Gastrocnemius medialis (tissue), 4 donors: ENCODE results near the gene SLC66A2. TPM values are rescaled to one million over a fixed set of nuclear protein-coding genes. Genes with fewer than 3 reads are reported as not detected.

ENCODE experiments used
- ATAC-seq, 2 donors: fragments of 150-250 bp; one replicate each; pipeline ENCODE4 v1.9.1; 2016
- DNase-seq, 2 donors: peaks; one replicate each; pipeline ENCODE4 v3.0.0-alpha.2; 2019
- H3K27ac ChIP-seq, 4 donors: fragments of 200-600 bp; sonication (generic); 1 replicate in 1 of 4; 2 replicates in 3 of 4; pipeline ENCODE4 v1.5.1; 2016 to 2018; ENCODE audit warnings: mild to moderate bottlenecking in 2 of 4, moderate library complexity in 1 of 4
- H3K27me3 ChIP-seq, 3 donors: fragments of 200-600 bp; sonication (generic) in 2 of 3; 1 replicate in 1 of 3; 2 replicates in 2 of 3; pipeline versions ENCODE4 v1.5.1 to v1.6.0; 2016 to 2019; ENCODE audit warnings: mild to moderate bottlenecking in 1 of 3, moderate library complexity in 1 of 3
- H3K36me3 ChIP-seq, 2 donors: fragments of 200-600 bp; sonication (generic) in 1 of 2; one replicate each; pipeline ENCODE4 v1.5.1; 2017 to 2018
- H3K4me1 ChIP-seq, 2 donors: fragments of 200-600 bp; sonication (generic) in 1 of 2; one replicate each; pipeline ENCODE4 v1.5.1; 2016 to 2017; ENCODE audit warnings: mild to moderate bottlenecking in 2 of 2
- H3K4me3 ChIP-seq, 4 donors: fragments of 200-600 bp; sonication (generic) in 3 of 4; 1 replicate in 1 of 4; 2 replicates in 3 of 4; pipeline ENCODE4 v1.5.1; 2016 to 2019; ENCODE audit warnings: mild to moderate bottlenecking in 2 of 4
- H3K9me3 ChIP-seq, 3 donors: fragments of 200-600 bp; sonication (generic) in 2 of 3; 1 replicate in 1 of 3; 2 replicates in 2 of 3; pipeline ENCODE4 v1.5.1; 2016 to 2019
- CTCF ChIP-seq, 5 experiments: fragments of 450-650 bp in 3 of 5; fragments of 200-600 bp in 2 of 5; sonication (generic) in 2 of 5; IDR thresholded peaks in 4 of 5; conservative IDR thresholded peaks in 1 of 5; 1 replicate in 4 of 5; 2 replicates in 1 of 5; pipeline ENCODE4 v1.5.1; 2016 to 2019; ENCODE audit warnings: antibody characterized with exemption in 5 of 5, mild to moderate bottlenecking in 3 of 5, moderate library complexity in 3 of 5
- POLR2A ChIP-seq, 2 donors: fragments of 450-650 bp; IDR thresholded peaks; one replicate each; pipeline ENCODE4 v1.6.1; 2017; ENCODE audit warnings: antibody characterized with exemption in 2 of 2, mild to moderate bottlenecking in 2 of 2, moderate library complexity in 2 of 2
- in situ Hi-C, 4 donors: fragments of 200-750 bp; cut with MboI; loops; one replicate each; pipeline versions ENCODE4 v1.15.0 to v1.8.0; 2017; ENCODE audit warnings: low sequenced_read_pairs in 4 of 4
- intact Hi-C: fragments of 100-400 bp; cut with DNase I; formaldehyde crosslinking; loops from one replicate; pipeline ENCODE4 v1.15.1; 2023; ENCODE audit warnings: low total_unique reads
- total RNA-seq, 4 donors: library from RNA; depleted of rRNA; stranded (reverse); fragments of >200 nt; gene quantifications; one replicate each; pipeline versions ENCODE4 v1.1.0 to v1.2.3, GENCODE V29; 2016

Gene SLC66A2
- total RNA-seq, 4 donors from 2014 or later = 43.3 to 121 (median 107) TPM

DNA sequence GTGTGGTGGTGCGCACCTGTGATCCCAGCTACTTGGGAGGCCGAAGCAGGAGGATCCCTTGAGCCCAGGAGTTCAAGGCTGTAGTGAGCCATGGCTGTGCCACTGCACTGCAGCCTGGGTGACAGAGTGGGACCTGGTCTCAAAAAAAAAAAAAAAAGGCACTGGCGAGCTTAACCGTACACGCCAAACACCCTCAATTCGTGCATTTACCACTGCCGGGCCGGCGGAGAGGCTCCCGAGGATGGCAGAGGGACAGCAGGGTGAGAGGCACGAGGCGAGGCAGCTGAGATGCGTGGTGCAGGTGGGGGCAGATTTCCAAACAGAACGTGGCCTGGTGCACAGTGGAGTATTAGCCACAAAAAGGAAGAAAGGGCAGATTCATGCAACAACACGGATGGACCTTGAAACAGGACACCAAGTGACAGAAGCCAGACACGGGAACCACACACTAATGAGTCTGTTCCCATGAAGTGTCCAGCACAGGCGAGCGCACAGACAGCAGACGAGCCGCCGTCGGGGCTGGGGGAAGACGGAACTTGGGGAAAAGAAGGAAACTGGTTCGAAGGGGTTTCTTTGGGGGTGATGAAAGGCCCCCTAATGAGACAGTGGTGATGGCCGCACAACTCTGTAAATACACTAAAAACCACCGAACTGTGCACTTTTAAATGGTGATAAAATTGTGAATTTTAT lies 27.4 kb downstream of the SLC66A2 start:
- no peaks in the 10 kb centered on the region for H3K9me3 ChIP-seq
- TF ChIP-seq POLR2A (IDR thresholded peaks at IDR 0.05) = no peak
- no peak for TF ChIP-seq CTCF (IDR thresholded peaks at IDR 0.05 in 4 of 5, conservative IDR thresholded peaks at IDR 0.05 in 1 of 5)
- peak in 1 of 2 donors; percentile 42 for ATAC-seq
- no peaks in the 10 kb centered on the region for H3K27me3 ChIP-seq
- in situ Hi-C loops (no loop called here), intact Hi-C loops (loop anchor here (10.0 kb wide), 1 partner anchor 199 kb away; no protein-coding TSS in a partner anchor)
- peak overlapping the region; percentile 84 to 92 (median 86) for H3K27ac ChIP-seq
- peak; percentile 13 to 24 for DNase-seq
- peaks cover 37 to 49% of the 10 kb centered on the region in 2 donors for H3K4me1 ChIP-seq
- no peak overlapping the region for H3K4me3 ChIP-seq
- peaks cover 0 to 12% of the 10 kb centered on the region in 2 donors for H3K36me3 ChIP-seq

- peaks cover 0 to 7% of the 10 kb centered on the region in 2 donors for H3K36me3 ChIP-seq
- in situ Hi-C loops (no loop called here), intact Hi-C loops (loop anchor here (10.0 kb wide), 1 partner anchor 198 kb away; no protein-coding TSS in a partner anchor)
- H3K4me1 ChIP-seq = peaks cover 37 to 42% of the 10 kb centered on the region in 2 donors
- peak overlapping the region in 1 of 4 donors; percentile 92 for H3K27ac ChIP-seq
- no peaks in the 10 kb centered on the region for H3K27me3 ChIP-seq
- ATAC-seq (no peak), DNase-seq (peak; percentile 2 to 10)
- H3K9me3 ChIP-seq = no peaks in the 10 kb centered on the region
- no peak for TF ChIP-seq CTCF (IDR thresholded peaks at IDR 0.05 in 4 of 5, conservative IDR thresholded peaks at IDR 0.05 in 1 of 5)
- no peak for TF ChIP-seq POLR2A (IDR thresholded peaks at IDR 0.05)
- H3K4me3 ChIP-seq = no peak overlapping the region
Observed at GRCh38 chr18:79922971-79923411, 28.5 kb downstream of the SLC66A2 start.

DNA sequence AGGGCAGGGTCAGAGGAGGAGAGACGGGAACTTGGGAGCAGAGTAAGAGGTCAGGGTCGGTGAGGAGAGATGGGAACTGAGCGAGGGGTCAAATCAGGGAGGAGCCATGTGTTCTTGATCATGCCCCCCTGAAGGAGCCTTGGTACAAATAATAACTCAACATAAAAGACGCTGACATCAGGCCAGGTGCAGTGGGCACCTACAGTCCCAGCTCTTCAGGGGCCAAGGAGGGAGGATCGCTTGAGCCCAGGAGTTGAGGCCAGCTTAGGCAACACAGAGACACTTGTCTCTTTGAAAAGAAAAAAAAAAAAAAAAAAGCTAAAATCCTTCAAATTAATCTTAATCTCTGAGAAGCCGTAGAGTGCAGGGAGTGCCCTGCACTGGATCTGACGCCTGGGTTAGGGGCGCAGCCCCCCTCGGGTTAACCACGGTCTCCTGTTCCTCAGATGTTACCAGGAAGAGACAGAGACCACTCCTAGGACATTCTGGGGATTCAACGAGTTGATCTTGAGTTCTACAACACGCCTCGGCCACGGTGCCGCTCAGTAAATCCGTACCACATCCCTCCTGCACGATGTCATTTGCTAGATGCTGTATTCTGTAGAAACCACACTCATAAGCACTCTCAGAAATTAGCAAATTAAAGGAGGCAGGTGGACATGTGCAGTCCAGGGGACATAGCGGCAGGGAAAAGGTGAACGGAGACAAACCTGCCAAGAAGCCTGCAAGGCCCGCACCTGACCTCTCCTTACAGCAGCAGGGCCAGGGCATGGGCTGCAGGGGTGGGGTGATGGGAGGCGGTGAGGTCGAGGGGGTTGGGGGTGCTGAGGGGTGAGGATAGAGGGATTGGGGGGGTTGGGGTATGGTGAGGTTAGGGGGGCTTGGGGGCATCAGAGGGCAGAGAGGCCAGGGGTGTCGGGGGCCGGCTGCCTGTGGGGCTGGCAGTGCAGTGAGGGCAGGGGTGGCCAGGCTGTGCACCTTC lies 29.2 kb downstream of the SLC66A2 start:
- Histone ChIP-seq H3K4me3 (no peak overlapping the region), H3K9me3 (no peaks in the 10 kb centered on the region), H3K36me3 (peaks cover 0 to 8% of the 10 kb centered on the region in 2 donors), H3K27ac (peak overlapping the region in 2 of 4 donors; percentile 0 to 10), H3K4me1 (peaks cover 30 to 34% of the 10 kb centered on the region in 2 donors), H3K27me3 (no peaks in the 10 kb centered on the region)
- in situ Hi-C loops (no loop called here), intact Hi-C loops (loop anchor here (10.0 kb wide), 1 partner anchor 197 kb away; no protein-coding TSS in a partner anchor)
- peak in 1 of 2 donors; percentile 6 for DNase-seq
- no peak for ATAC-seq
- no peak for TF ChIP-seq CTCF (IDR thresholded peaks at IDR 0.05 in 4 of 5, conservative IDR thresholded peaks at IDR 0.05 in 1 of 5)
- no peak for TF ChIP-seq POLR2A (IDR thresholded peaks at IDR 0.05)

DNA sequence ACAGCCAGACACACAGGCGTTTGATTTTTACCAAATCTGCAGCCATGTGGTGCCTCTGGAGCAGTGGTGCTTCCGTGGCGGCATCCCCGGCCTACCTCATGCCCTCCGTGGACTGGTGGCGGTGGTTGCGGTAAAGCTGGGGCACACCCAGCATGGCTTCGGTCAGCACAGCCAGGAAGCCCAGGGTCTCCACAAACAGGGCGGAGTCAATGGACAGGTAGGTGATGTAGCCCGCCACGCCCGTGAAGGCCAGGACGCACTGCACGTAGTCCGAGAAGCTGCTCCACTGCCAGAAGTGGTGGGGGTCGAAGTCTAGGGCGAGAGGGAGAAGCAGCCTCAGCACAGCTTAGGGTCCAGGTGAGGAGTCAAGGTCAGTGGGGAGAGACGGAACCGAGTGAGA lies 32.4 kb downstream of the SLC66A2 start:
- in situ Hi-C loops = no loop called here
- Histone ChIP-seq H3K4me3 (no peak overlapping the region), H3K27me3 (no peaks in the 10 kb centered on the region), H3K4me1 (peaks cover 0 to 2% of the 10 kb centered on the region in 2 donors), H3K27ac (no peak overlapping the region), H3K9me3 (no peaks in the 10 kb centered on the region), H3K36me3 (peaks cover 0 to 23% of the 10 kb centered on the region in 2 donors)
- intact Hi-C loops = no loop called here
- TF ChIP-seq POLR2A (IDR thresholded peaks at IDR 0.05) (no peak), CTCF (IDR thresholded peaks at IDR 0.05 in 4 of 5, conservative IDR thresholded peaks at IDR 0.05 in 1 of 5) (no peak)
- peak in 1 of 2 donors; percentile 9 for DNase-seq
- no peak for ATAC-seq
